ENCODE data around the gene PCSK5. TPM values are rescaled to one million over a fixed set of nuclear protein-coding genes. Genes with fewer than 3 reads are reported as not detected.

Gene PCSK5
- total RNA-seq, 2 experiments from 2014 or later = 14.4 to 15.2 TPM

- Histone ChIP-seq H3K36me3 (ENCODE audit: insufficient read depth, low read length) (no peaks in the 10 kb centered on the region), H3K27me3 (ENCODE audit: control insufficient read depth in 1 of 2, insufficient read depth in 2 of 2, low read length in 2 of 2) (no peaks in the 10 kb centered on the region), H3K4me1 (ENCODE audit: insufficient read depth, low read length) (no peaks in the 10 kb centered on the region), H3K27ac (ENCODE audit: low read depth in 1 of 2, low read length in 2 of 2) (no peak overlapping the region), H3K4me3 (ENCODE audit: low read length) (no peak overlapping the region), H3K9me3 (ENCODE audit: control insufficient read depth in 1 of 2, insufficient read depth in 1 of 2, low read length in 2 of 2) (peaks cover 0 to 6% of the 10 kb centered on the region in 2 experiments)
- ChIA-PET CTCF (interaction anchor here (1.5 kb wide), 1 partner anchor 8 kb away, joined by 4 read pairs; no protein-coding TSS in a partner anchor), POLR2A (no interaction called here)
- Mint-ChIP-seq H3K27ac (no peak overlapping the region), H3K4me3 (no peak overlapping the region), H3K4me1 (ENCODE audit: low read depth) (peaks cover 50% of the 10 kb centered on the region), H3K36me3 (ENCODE audit: low read depth) (peaks cover 21% of the 10 kb centered on the region), H3K9me3 (no peaks in the 10 kb centered on the region), H3K27me3 (no peaks in the 10 kb centered on the region)
- intact Hi-C loops (cut with DNase I, micrococcal nuclease) = no loop called here
- ATAC-seq (ENCODE audit: poor library complexity) = no peak
- no peak for DNase-seq
- TF ChIP-seq CTCF (IDR thresholded peaks at IDR 0.05) = no peak
Observed at GRCh38 chr9:75974016-75974766, 83.7 kb downstream of the PCSK5 start.

GRCh38 chr9:75975071-75975470 lies 84.6 kb downstream of the PCSK5 start:
- no peaks in the 10 kb centered on the region for H3K4me1 ChIP-seq (ENCODE audit: insufficient read depth, low read length)
- ATAC-seq (ENCODE audit: poor library complexity) (no peak), DNase-seq (no peak)
- no peak overlapping the region for H3K4me3 ChIP-seq (ENCODE audit: low read length)
- intact Hi-C loops (cut with DNase I, micrococcal nuclease) = no loop called here
- POLR2A ChIA-PET = interaction anchor here (0.5 kb wide), 1 partner anchor 827 kb away, joined by 3 read pairs; no protein-coding TSS in a partner anchor
- H3K27ac Mint-ChIP-seq = peak overlapping the region; percentile 10
- H3K4me1 Mint-ChIP-seq (ENCODE audit: low read depth) = peaks cover 59% of the 10 kb centered on the region
- no peak for TF ChIP-seq CTCF (IDR thresholded peaks at IDR 0.05)
- H3K27ac ChIP-seq (ENCODE audit: low read depth in 1 of 2, low read length in 2 of 2) = no peak overlapping the region
- H3K9me3 ChIP-seq (ENCODE audit: control insufficient read depth in 1 of 2, insufficient read depth in 1 of 2, low read length in 2 of 2) = peaks cover 0 to 6% of the 10 kb centered on the region in 2 experiments
- no peaks in the 10 kb centered on the region for H3K36me3 ChIP-seq (ENCODE audit: insufficient read depth, low read length)
- CTCF ChIA-PET = interaction anchor here (1.5 kb wide), 1 partner anchor 8 kb away, joined by 4 read pairs; no protein-coding TSS in a partner anchor
- no peaks in the 10 kb centered on the region for H3K27me3 ChIP-seq (ENCODE audit: control insufficient read depth in 1 of 2, insufficient read depth in 2 of 2, low read length in 2 of 2)
- peaks cover 21% of the 10 kb centered on the region for H3K36me3 Mint-ChIP-seq (ENCODE audit: low read depth)
- no peaks in the 10 kb centered on the region for H3K9me3 Mint-ChIP-seq
- H3K4me3 Mint-ChIP-seq = no peak overlapping the region
- no peaks in the 10 kb centered on the region for H3K27me3 Mint-ChIP-seq

GRCh38 chr9:75976549-75976948 lies 86.1 kb downstream of the PCSK5 start:
- ChIA-PET CTCF (no interaction called here), POLR2A (no interaction called here)
- TF ChIP-seq CTCF (IDR thresholded peaks at IDR 0.05) = no peak
- H3K27ac ChIP-seq (ENCODE audit: low read depth in 1 of 2, low read length in 2 of 2) = no peak overlapping the region
- intact Hi-C loops (cut with DNase I, micrococcal nuclease) = no loop called here
- H3K27me3 Mint-ChIP-seq = no peaks in the 10 kb centered on the region
- peaks cover 69% of the 10 kb centered on the region for H3K4me1 Mint-ChIP-seq (ENCODE audit: low read depth)
- H3K4me1 ChIP-seq (ENCODE audit: insufficient read depth, low read length) = no peaks in the 10 kb centered on the region
- no peaks in the 10 kb centered on the region for H3K27me3 ChIP-seq (ENCODE audit: control insufficient read depth in 1 of 2, insufficient read depth in 2 of 2, low read length in 2 of 2)
- no peak overlapping the region for H3K27ac Mint-ChIP-seq
- no peaks in the 10 kb centered on the region for H3K36me3 ChIP-seq (ENCODE audit: insufficient read depth, low read length)
- no peaks in the 10 kb centered on the region for H3K9me3 Mint-ChIP-seq
- peaks cover 12% of the 10 kb centered on the region for H3K36me3 Mint-ChIP-seq (ENCODE audit: low read depth)
- DNase-seq (no peak), ATAC-seq (ENCODE audit: poor library complexity) (no peak)
- no peak overlapping the region for H3K4me3 ChIP-seq (ENCODE audit: low read length)
- no peaks in the 10 kb centered on the region for H3K9me3 ChIP-seq (ENCODE audit: control insufficient read depth in 1 of 2, insufficient read depth in 1 of 2, low read length in 2 of 2)
- peak overlapping the region; percentile 3 for H3K4me3 Mint-ChIP-seq

All from CD4-positive, alpha-beta T cell (primary cell).